SU-DHL-6 (cell line): Measurements from ENCODE around the gene ZSWIM7.

ENCODE experiments used
- H2AFZ ChIP-seq: fragments of 200-600 bp; sonication (generic); 2 replicates; pipeline ENCODE4 v1.6.1; 2014; ENCODE audit warnings: low read depth, mild to moderate bottlenecking, moderate library complexity, mixed read lengths, antibody characterized with exemption, low read length; ENCODE audit not compliant: severe bottlenecking
- H3F3A ChIP-seq: fragments of 200-600 bp; shearing (Covaris generic); 2 replicates; pipeline ENCODE4 v1.6.0; 2016; ENCODE audit warnings: antibody characterized with exemption, mild to moderate bottlenecking; ENCODE audit not compliant: insufficient read depth
- H3K27ac ChIP-seq: fragments of 200-600 bp; sonication (generic); 2 replicates; pipeline ENCODE4 v1.5.1; 2016; ENCODE audit warnings: low read depth, mild to moderate bottlenecking, low read length, moderate library complexity, mixed read lengths
- H3K27me3 ChIP-seq: fragments of 200-600 bp; sonication (generic), shearing (Covaris generic); 2 replicates; pipeline ENCODE4 v1.6.0; 2014; ENCODE audit warnings: mild to moderate bottlenecking, low read length
- H3K36me3 ChIP-seq: fragments of 200-600 bp; sonication (generic); 2 replicates; pipeline ENCODE4 v1.6.1; 2014; ENCODE audit warnings: mild to moderate bottlenecking, low read length, mixed read lengths
- H3K4me2 ChIP-seq: fragments of 300-600, 200-600 bp; shearing (Covaris generic), sonication (generic); 2 replicates; pipeline ENCODE4 v1.6.0; 2014; ENCODE audit warnings: low read length, low read depth, mild to moderate bottlenecking; ENCODE audit not compliant: poor library complexity, severe bottlenecking
- H3K4me3 ChIP-seq: fragments of 200-600 bp; sonication (generic); 2 replicates; pipeline ENCODE4 v1.5.1; 2014; ENCODE audit warnings: antibody characterized with exemption, low read length, mild to moderate bottlenecking, mixed read lengths; ENCODE audit not compliant: insufficient read depth, poor library complexity, severe bottlenecking
- H3K79me2 ChIP-seq: fragments of 200-600 bp; sonication (generic); 2 replicates; pipeline ENCODE4 v1.6.1; 2014; ENCODE audit warnings: mild to moderate bottlenecking, low read length, moderate library complexity; ENCODE audit not compliant: insufficient read depth
- H3K9ac ChIP-seq: fragments of 200-600 bp; sonication (generic); 2 replicates; pipeline ENCODE4 v1.7.0; 2014; ENCODE audit warnings: mild to moderate bottlenecking, low read length
- H3K9me2 ChIP-seq: fragments of 200-600 bp; sonication (generic); replicated peaks from 2 replicates; pipeline ENCODE4 v1.6.1; 2014; ENCODE audit warnings: low read length; ENCODE audit not compliant: insufficient read depth
- H3K9me3 ChIP-seq: fragments of 200-600 bp; sonication (generic); 2 replicates; pipeline ENCODE4 v1.6.1; 2014; ENCODE audit warnings: low read length, mixed read lengths; ENCODE audit not compliant: insufficient read depth
- H4K20me1 ChIP-seq: fragments of 200-600 bp; sonication (generic); 2 replicates; pipeline ENCODE4 v1.6.1; 2014; ENCODE audit warnings: low read depth, mild to moderate bottlenecking, antibody characterized with exemption, low read length, moderate library complexity, mixed read lengths
- EZH2phosphoT487 ChIP-seq: fragments of 200-600 bp; sonication (generic), shearing (Covaris generic); conservative IDR thresholded peaks from 2 replicates; pipeline ENCODE4 v1.6.1; 2018; ENCODE audit warnings: mild to moderate bottlenecking, antibody characterized with exemption, low read length, moderate library complexity, mixed read lengths
- TF ChIP-seq, protein P1 (sequence below): fragments of 200-600 bp; sonication (generic); IDR thresholded peaks from one replicate; pipeline ENCODE4 v1.5.1; 2017; ENCODE audit warnings: antibody characterized with exemption, mild to moderate bottlenecking, low read length, moderate library complexity; ENCODE audit not compliant: insufficient read depth, poor library complexity, severe bottlenecking

The ZSWIM7 gene

DNA sequence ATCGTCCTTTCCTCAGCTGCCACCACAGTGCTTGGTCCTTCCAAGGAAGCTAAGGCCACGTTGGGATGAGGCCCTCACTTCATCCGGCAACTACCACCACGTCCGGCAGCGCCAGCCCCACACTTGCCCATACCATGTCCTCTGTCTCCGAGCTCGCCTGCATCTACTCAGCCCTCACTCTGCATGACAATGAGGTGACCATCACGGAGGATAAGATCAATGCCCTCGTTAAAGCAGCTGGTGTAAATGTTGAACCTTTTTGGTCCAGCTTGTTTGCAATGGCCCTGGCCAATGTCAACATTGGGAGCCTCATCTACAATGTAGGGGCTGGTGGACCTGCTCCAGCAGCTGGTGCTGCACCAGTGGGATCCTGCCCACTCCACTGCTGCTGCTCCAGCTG, 45.0 kb upstream of the ZSWIM7 start:
- peaks cover 5% of the 10 kb centered on the region; the same call in 1 of the 2 replicates for H3K36me3 ChIP-seq
- no peak overlapping the region for H3K27ac ChIP-seq
- H3K9me2 ChIP-seq = no peaks in the 10 kb centered on the region
- no peak for TF ChIP-seq EZH2phosphoT487
- TF ChIP-seq, protein P1, sequence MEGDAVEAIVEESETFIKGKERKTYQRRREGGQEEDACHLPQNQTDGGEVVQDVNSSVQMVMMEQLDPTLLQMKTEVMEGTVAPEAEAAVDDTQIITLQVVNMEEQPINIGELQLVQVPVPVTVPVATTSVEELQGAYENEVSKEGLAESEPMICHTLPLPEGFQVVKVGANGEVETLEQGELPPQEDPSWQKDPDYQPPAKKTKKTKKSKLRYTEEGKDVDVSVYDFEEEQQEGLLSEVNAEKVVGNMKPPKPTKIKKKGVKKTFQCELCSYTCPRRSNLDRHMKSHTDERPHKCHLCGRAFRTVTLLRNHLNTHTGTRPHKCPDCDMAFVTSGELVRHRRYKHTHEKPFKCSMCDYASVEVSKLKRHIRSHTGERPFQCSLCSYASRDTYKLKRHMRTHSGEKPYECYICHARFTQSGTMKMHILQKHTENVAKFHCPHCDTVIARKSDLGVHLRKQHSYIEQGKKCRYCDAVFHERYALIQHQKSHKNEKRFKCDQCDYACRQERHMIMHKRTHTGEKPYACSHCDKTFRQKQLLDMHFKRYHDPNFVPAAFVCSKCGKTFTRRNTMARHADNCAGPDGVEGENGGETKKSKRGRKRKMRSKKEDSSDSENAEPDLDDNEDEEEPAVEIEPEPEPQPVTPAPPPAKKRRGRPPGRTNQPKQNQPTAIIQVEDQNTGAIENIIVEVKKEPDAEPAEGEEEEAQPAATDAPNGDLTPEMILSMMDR = no peak
- no peak overlapping the region for H3K4me2 ChIP-seq
- H3K9ac ChIP-seq = no peak overlapping the region
- H3K27me3 ChIP-seq = no peaks in the 10 kb centered on the region
- no peak overlapping the region for H3K4me3 ChIP-seq
- no peaks in the 10 kb centered on the region for H3K9me3 ChIP-seq
- H3F3A ChIP-seq = no peaks in the 10 kb centered on the region
- H3K79me2 ChIP-seq = no peaks in the 10 kb centered on the region
- no peak overlapping the region for H2AFZ ChIP-seq
- no peaks in the 10 kb centered on the region for H4K20me1 ChIP-seq

DNA sequence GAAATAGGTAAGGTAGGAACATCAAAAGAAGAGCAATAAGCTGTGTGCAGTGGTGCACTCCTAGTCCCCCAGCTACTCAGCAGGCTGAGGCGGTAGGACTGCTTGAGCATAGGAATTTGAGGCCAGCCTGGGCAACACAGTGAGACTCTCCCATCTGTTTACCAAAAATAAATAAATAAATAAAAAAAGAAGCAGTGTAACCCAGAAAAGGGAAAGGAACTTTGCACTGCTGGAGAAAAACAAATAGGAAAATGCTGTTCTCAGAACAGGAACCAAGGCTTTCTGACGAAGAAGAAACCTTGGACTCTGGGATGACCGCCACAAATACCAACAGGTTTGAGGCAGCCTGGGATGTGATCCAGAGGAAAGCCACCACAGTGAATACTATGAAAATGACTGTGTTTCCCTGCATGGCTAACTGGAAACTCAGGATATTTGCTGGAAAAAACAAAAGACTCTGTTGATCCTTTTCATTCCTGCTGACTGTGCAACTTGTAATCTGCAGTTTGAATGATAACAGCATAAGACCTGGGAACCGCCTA, 41.3 kb upstream of the ZSWIM7 start:
- H3F3A ChIP-seq = no peaks in the 10 kb centered on the region
- H3K4me2 ChIP-seq = no peak overlapping the region
- no peaks in the 10 kb centered on the region for H3K9me2 ChIP-seq
- H3K4me3 ChIP-seq = no peak overlapping the region
- H2AFZ ChIP-seq = no peak overlapping the region
- no peaks in the 10 kb centered on the region for H3K79me2 ChIP-seq
- TF ChIP-seq, protein P1 = no peak
- TF ChIP-seq EZH2phosphoT487 = no peak
- H3K9ac ChIP-seq = no peak overlapping the region
- no peaks in the 10 kb centered on the region for H3K9me3 ChIP-seq
- H4K20me1 ChIP-seq = no peaks in the 10 kb centered on the region
- H3K27me3 ChIP-seq = no peaks in the 10 kb centered on the region
- H3K27ac ChIP-seq = no peak overlapping the region
- peaks cover 12% of the 10 kb centered on the region; the same call in 1 of the 2 replicates for H3K36me3 ChIP-seq

DNA sequence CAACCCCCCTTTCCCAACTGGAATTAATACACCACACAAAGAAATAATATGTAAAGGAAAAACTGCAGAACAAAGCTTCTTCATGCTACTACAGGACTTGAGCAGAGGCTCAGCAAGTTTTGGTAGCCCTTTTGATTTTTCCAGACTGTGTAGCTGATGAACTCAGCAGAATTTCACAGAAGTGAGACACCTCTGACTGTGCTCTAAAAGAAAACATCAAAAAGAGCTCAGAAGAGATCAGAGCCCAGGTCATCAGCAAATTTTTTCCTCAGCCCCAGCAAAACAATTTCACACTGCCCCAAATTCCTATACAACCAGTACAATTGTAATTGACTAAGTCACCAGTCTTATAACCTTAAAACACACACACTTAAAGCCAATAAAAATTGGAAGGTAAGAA, 38.1 kb upstream of the ZSWIM7 start:
- no peak for TF ChIP-seq EZH2phosphoT487
- TF ChIP-seq, protein P1 = no peak
- no peaks in the 10 kb centered on the region for H3K9me2 ChIP-seq
- H3F3A ChIP-seq = no peaks in the 10 kb centered on the region
- peaks cover 26% of the 10 kb centered on the region; the same call in 1 of the 2 replicates for H3K36me3 ChIP-seq
- no peak overlapping the region for H2AFZ ChIP-seq
- H3K4me2 ChIP-seq = no peak overlapping the region
- H3K9ac ChIP-seq = no peak overlapping the region
- H3K27me3 ChIP-seq = no peaks in the 10 kb centered on the region
- no peak overlapping the region for H3K4me3 ChIP-seq
- no peak overlapping the region for H3K27ac ChIP-seq
- H3K79me2 ChIP-seq = no peaks in the 10 kb centered on the region
- H4K20me1 ChIP-seq = no peaks in the 10 kb centered on the region
- H3K9me3 ChIP-seq = no peaks in the 10 kb centered on the region
